K562 (cell line): ENCODE measurements around the gene ZBTB48. TPM values are rescaled to one million over a fixed set of nuclear protein-coding genes. Genes with fewer than 3 reads are reported as not detected.

Source experiments
- FIP1L1 ChIP-seq: fragments of 200-400 bp; formaldehyde crosslinking; IDR thresholded peaks from 2 replicates; pipeline ENCODE4 v1.6.1; 2018; ENCODE audit warnings: mild to moderate bottlenecking, low read depth, low read length; ENCODE audit not compliant: poor library complexity, severe bottlenecking
- GATAD2A ChIP-seq: fragments of 450-650 bp; IDR thresholded peaks from 2 replicates; pipeline ENCODE4 v1.6.1; 2017
- HMGN3 ChIP-seq: IDR thresholded peaks from 2 replicates; pipeline ENCODE4 v1.6.1; 2011; ENCODE audit warnings: borderline replicate concordance, low read depth, mild to moderate bottlenecking, mixed read lengths, low read length; ENCODE audit not compliant: insufficient read length; ENCODE audit errors: extremely low read depth
- HNRNPL ChIP-seq: fragments of 200-400 bp; formaldehyde crosslinking; IDR thresholded peaks from 2 replicates; pipeline ENCODE4 v1.6.1; 2017; ENCODE audit warnings: low read depth, mild to moderate bottlenecking, low read length
- ILK ChIP-seq: fragments of 450-650 bp; IDR thresholded peaks from 2 replicates; pipeline ENCODE4 v1.6.1; 2016; ENCODE audit warnings: missing genetic modification characterization, low read depth, mild to moderate bottlenecking, missing compliant biosample characterization, moderate library complexity, borderline replicate concordance
- KLF13 ChIP-seq: fragments of 450-650 bp; IDR thresholded peaks from 2 replicates; pipeline ENCODE4 v1.6.1; 2016; ENCODE audit warnings: missing genetic modification characterization, low read depth, mild to moderate bottlenecking, missing compliant biosample characterization, moderate library complexity, borderline replicate concordance
- MYBL2 ChIP-seq, 2 experiments: fragments of 450-650 bp in 1 of 2; sonication (generic) in 1 of 2; formaldehyde crosslinking in 1 of 2; IDR thresholded peaks; 2 replicates each; pipeline versions ENCODE4 v1.6.1 to v1.8.1; 2017 to 2022; ENCODE audit warnings: borderline replicate concordance in 1 of 2, inconsistent platforms in 1 of 2, low read depth in 1 of 2, mild to moderate bottlenecking in 1 of 2, missing genetic modification reagents in 1 of 2, moderate library complexity in 1 of 2
- RBM14 ChIP-seq: fragments of 200-400 bp; formaldehyde crosslinking; IDR thresholded peaks from 2 replicates; pipeline ENCODE4 v1.6.1; 2018; ENCODE audit warnings: low read depth, mild to moderate bottlenecking, low read length, moderate library complexity, borderline replicate concordance; ENCODE audit not compliant: insufficient read depth
- RBM34 ChIP-seq: fragments of 200-400 bp; formaldehyde crosslinking; IDR thresholded peaks from 2 replicates; pipeline ENCODE4 v1.6.1; 2018; ENCODE audit warnings: low read length, borderline replicate concordance; ENCODE audit not compliant: insufficient read depth
- REST ChIP-seq, 2 experiments: fragments of 450-650 bp; formaldehyde crosslinking in 1 of 2; IDR thresholded peaks; 2 replicates each; pipeline versions ENCODE4 v1.4.0 to v1.6.1; 2014 to 2020; ENCODE audit warnings: mild to moderate bottlenecking in 2 of 2, borderline replicate concordance in 1 of 2, low read depth in 1 of 2
- SIN3B ChIP-seq: fragments of 450-650 bp; IDR thresholded peaks from 2 replicates; pipeline ENCODE4 v1.6.1; 2017; ENCODE audit warnings: low read depth, mild to moderate bottlenecking, moderate library complexity
- SRF ChIP-seq, 2 experiments: fragments of 250-450, 450-650 bp in 1 of 2; sonication (Bioruptor Pico) in 1 of 2; sonication (generic) in 1 of 2; formaldehyde crosslinking; IDR thresholded peaks; 2 replicates each; pipeline versions ENCODE4 v1.5.0 to v1.5.1; 2020 to 2022; ENCODE audit warnings: mild to moderate bottlenecking in 1 of 2, missing genetic modification reagents in 1 of 2
- TBP ChIP-seq: optimal IDR thresholded peaks from 2 replicates; pipeline ENCODE3; 2011; ENCODE audit warnings: low read depth, low read length, improper control_type of control experiment
- ZBTB7A ChIP-seq: IDR thresholded peaks from 2 replicates; pipeline ENCODE4 v1.6.1; 2011; ENCODE audit warnings: low read depth, mild to moderate bottlenecking, low read length, moderate library complexity, borderline replicate concordance; ENCODE audit not compliant: control insufficient read depth
- ZFPM2 ChIP-seq: fragments of 250-450 bp; sonication (Bioruptor Pico); IDR thresholded peaks from 2 replicates; pipeline ENCODE4 v1.5.1; 2022; ENCODE audit warnings: mild to moderate bottlenecking
- polyA plus RNA-seq, 8 experiments: library from polyadenylated mRNA; depleted of rRNA in 4 of 8; stranded (reverse) in 5 of 8; unstranded in 3 of 8; fragments of >200 nt; fragmentation: Nextera tagmentation in 2 of 8; fragmentation: Illumina TruSeq in 1 of 8; extraction: Ambion mirVana in 2 of 8; extraction: Trizol in 1 of 8; gene quantifications; 2 replicates each; pipeline versions ENCODE4 v1.2.1 to v1.2.3, GENCODE V29; 2011 to 2014; ENCODE audit warnings: inconsistent platforms in 1 of 8, missing spikeins in 1 of 8
- total RNA-seq, 7 experiments: library from RNA; depleted of rRNA in 6 of 7; stranded (reverse); fragments of >200 nt in 6 of 7; fragmentation: Illumina TruSeq in 2 of 7; extraction: Trizol in 2 of 7; gene quantifications; 2 replicates each; pipeline versions ENCODE4 v1.2.1 to v1.2.3, GENCODE V29; 2011 to 2021; ENCODE audit warnings: low replicate concordance in 1 of 7

Gene ZBTB48
- total and polyA plus RNA-seq, 9 of the 15 experiments (the other 6 are each of a cell fraction or from before 2014, with no cell fraction given), result 1.9 to 66.9 (median 29.5) TPM

GRCh38 chr1:6601923-6602668 is 22.3 kb downstream of the ZBTB48 start (continued):
- TF ChIP-seq MYBL2 (IDR thresholded peaks at IDR 0.05; ENCODE audit: low read depth) (no peak), MYBL2 (CRISPR knock-in tag; IDR thresholded peaks at IDR 0.05; ENCODE audit: borderline replicate concordance) (0 out of 2 replicates have a peak, but pooled peaks have one; percentile 3), REST (IDR thresholded peaks at IDR 0.05; ENCODE audit: borderline replicate concordance) (no peak; the same call in 1 of the 2 replicates), REST (CRISPR knock-in tag; IDR thresholded peaks at IDR 0.05; ENCODE audit: low read depth) (0 out of 2 replicates have a peak, but pooled peaks have one; percentile 40), RBM34 (peak; percentile 67; the same call in 1 of the 2 replicates), ILK (tag) (no peak), TBP (no peak), RBM14 (no peak), SRF (CRISPR knock-in tag; IDR thresholded peaks at IDR 0.05) (no peak), GATAD2A (no peak), HNRNPL (peak; percentile 29; the same call in 1 of the 2 replicates), KLF13 (0 out of 2 replicates have a peak, but pooled peaks have one; percentile 11), ZFPM2 (CRISPR knock-in tag) (no peak), FIP1L1 (peak; percentile 87), HMGN3 (peak; percentile 20), SIN3B (peak; percentile 53; the same call in 1 of the 2 replicates), ZBTB7A (0 out of 2 replicates have a peak, but pooled peaks have one; percentile 12)
